Neural cell (in vitro differentiated cells): ENCODE measurements around the gene SERPINB12. TPM values are rescaled to one million over a fixed set of nuclear protein-coding genes. Genes with fewer than 3 reads are reported as not detected.

Source experiments
- H2AFZ ChIP-seq: fragments of 200-600, 300-800 bp; sonication (generic), shearing (Covaris generic); 2 replicates; pipeline ENCODE4 v1.6.0; 2014; ENCODE audit warnings: low read depth, mild to moderate bottlenecking, antibody characterized with exemption, low read length, moderate library complexity
- H3F3A ChIP-seq: fragments of 200-600 bp; shearing (Covaris generic); 2 replicates; pipeline ENCODE4 v1.6.1; 2016; ENCODE audit warnings: mild to moderate bottlenecking, moderate library complexity, mixed read lengths, antibody characterized with exemption, low read length; ENCODE audit not compliant: insufficient read depth, poor library complexity, severe bottlenecking
- H3K27ac ChIP-seq: fragments of 200-600, 300-800 bp; sonication (generic), shearing (Covaris generic); 2 replicates; pipeline ENCODE4 v1.5.1; 2014; ENCODE audit warnings: mild to moderate bottlenecking, low read length, moderate library complexity
- H3K27me3 ChIP-seq: fragments of 300-800, 200-600 bp; sonication (generic), shearing (Covaris generic); 2 replicates; pipeline ENCODE4 v1.6.0; 2014; ENCODE audit warnings: mild to moderate bottlenecking, low read depth, low read length, moderate library complexity; ENCODE audit not compliant: insufficient read depth
- H3K36me3 ChIP-seq: fragments of 300-800, 200-600 bp; sonication (generic), shearing (Covaris generic); 2 replicates; pipeline ENCODE4 v1.5.1; 2014; ENCODE audit warnings: mild to moderate bottlenecking, antibody characterized with exemption, low read length, moderate library complexity; ENCODE audit not compliant: insufficient read depth
- H3K4me2 ChIP-seq: fragments of 300-800, 200-600 bp; sonication (generic), shearing (Covaris generic); 2 replicates; pipeline ENCODE4 v1.6.0; 2014; ENCODE audit warnings: mild to moderate bottlenecking, low read length
- H3K4me3 ChIP-seq: fragments of 300-800, 200-600 bp; sonication (generic), shearing (Covaris generic); 2 replicates; pipeline ENCODE4 v1.5.1; 2014; ENCODE audit warnings: mild to moderate bottlenecking, low read length, moderate library complexity
- H3K79me2 ChIP-seq: fragments of 200-600 bp; shearing (Covaris generic); replicated peaks from 2 replicates; pipeline ENCODE4 v1.6.0; 2014; ENCODE audit warnings: mild to moderate bottlenecking, low read length, moderate library complexity; ENCODE audit not compliant: insufficient read depth
- H3K9ac ChIP-seq: fragments of 300-800, 200-600 bp; sonication (generic), shearing (Covaris generic); 2 replicates; pipeline ENCODE4 v1.6.1; 2016; ENCODE audit warnings: mild to moderate bottlenecking, low read length, mixed read lengths
- H3K9me2 ChIP-seq: fragments of 200-600 bp; shearing (Covaris generic); 2 replicates; pipeline ENCODE4 v1.6.1; 2016; ENCODE audit warnings: mild to moderate bottlenecking, low read length, mixed read lengths; ENCODE audit not compliant: insufficient read depth
- H3K9me3 ChIP-seq: fragments of 200-600, 300-800 bp; sonication (generic), shearing (Covaris generic); 2 replicates; pipeline ENCODE4 v1.6.1; 2016; ENCODE audit warnings: mild to moderate bottlenecking, mixed run types, low read length, moderate library complexity, mixed read lengths
- H4K20me1 ChIP-seq: fragments of 200-600 bp; shearing (Covaris generic); 2 replicates; pipeline ENCODE4 v1.6.1; 2016; ENCODE audit warnings: mild to moderate bottlenecking, mixed run types; ENCODE audit not compliant: insufficient read depth
- EP300 ChIP-seq: fragments of 450-650 bp; conservative IDR thresholded peaks from 2 replicates; pipeline ENCODE4 v1.6.1; 2014; ENCODE audit warnings: antibody characterized with exemption, mild to moderate bottlenecking, moderate library complexity; ENCODE audit not compliant: poor library complexity, severe bottlenecking
- EZH2 ChIP-seq: fragments of 200-600, 300-800 bp; shearing (Covaris generic), sonication (generic); IDR thresholded peaks from 2 replicates; pipeline ENCODE4 v1.6.1; 2014; ENCODE audit warnings: antibody characterized with exemption, low read length, borderline replicate concordance, mild to moderate bottlenecking; ENCODE audit not compliant: insufficient read depth, poor library complexity, severe bottlenecking
- MXI1 ChIP-seq: fragments of 450-650 bp; conservative IDR thresholded peaks from 2 replicates; pipeline ENCODE4 v1.6.1; 2014; ENCODE audit warnings: antibody characterized with exemption, mild to moderate bottlenecking; ENCODE audit not compliant: poor library complexity, severe bottlenecking
- POLR2AphosphoS5 ChIP-seq: IDR thresholded peaks from 2 replicates; pipeline ENCODE4 v1.6.1; 2012
- RAD21 ChIP-seq: fragments of 450-650 bp; conservative IDR thresholded peaks from 2 replicates; pipeline ENCODE4 v1.6.1; 2014; ENCODE audit warnings: antibody characterized with exemption, mild to moderate bottlenecking, moderate library complexity
- SMC3 ChIP-seq: fragments of 450-650 bp; conservative IDR thresholded peaks from 2 replicates; pipeline ENCODE4 v1.6.1; 2014; ENCODE audit warnings: antibody characterized with exemption, mild to moderate bottlenecking, moderate library complexity; ENCODE audit not compliant: poor library complexity
- TAF1 ChIP-seq: IDR thresholded peaks from 2 replicates; pipeline ENCODE4 v1.6.1; 2012; ENCODE audit warnings: low read depth
- polyA plus RNA-seq: library from polyadenylated mRNA; depleted of rRNA; stranded (reverse); fragments of >200 nt; gene quantifications from 2 replicates; pipeline ENCODE4 v1.2.3, GENCODE V29; 2014
- TF ChIP-seq, protein P1 (sequence below): fragments of 450-650 bp; IDR thresholded peaks from 2 replicates; pipeline ENCODE4 v1.5.1; 2014; ENCODE audit warnings: antibody characterized with exemption, mild to moderate bottlenecking, moderate library complexity; ENCODE audit not compliant: poor library complexity, severe bottlenecking
- TF ChIP-seq, protein P2 (sequence below): IDR thresholded peaks from 2 replicates; pipeline ENCODE4 v1.6.1; 2012; ENCODE audit warnings: borderline replicate concordance

Gene SERPINB12
- polyA plus RNA-seq, 1 donor from 2014 or later = not detected

DNA sequence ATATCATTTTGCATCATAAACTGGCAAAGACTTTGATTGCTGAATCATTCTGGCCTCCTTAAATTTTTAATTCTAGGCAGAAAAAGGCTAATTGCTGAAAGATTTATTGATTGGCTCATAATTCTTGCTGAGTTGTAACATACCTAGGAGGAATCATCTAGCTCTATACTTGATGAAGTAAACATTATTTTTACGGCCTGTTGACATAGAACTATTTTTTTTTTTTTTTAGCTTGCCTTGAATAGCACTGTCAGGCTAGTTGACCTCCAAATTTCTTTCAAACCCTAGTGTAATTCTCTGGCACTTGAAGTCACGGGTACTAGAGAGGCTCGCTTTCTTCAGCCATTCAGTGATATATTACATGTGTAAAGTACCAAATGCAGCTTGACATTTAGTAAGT lies 2.8 kb downstream of the SERPINB12 start:
- Histone ChIP-seq H3F3A (no peaks in the 10 kb centered on the region), H3K27ac (no peak overlapping the region), H3K9me3 (no peaks in the 10 kb centered on the region), H3K9ac (no peak overlapping the region), H3K4me3 (no peak overlapping the region), H3K27me3 (no peaks in the 10 kb centered on the region), H3K36me3 (no peaks in the 10 kb centered on the region), H4K20me1 (no peaks in the 10 kb centered on the region), H3K9me2 (no peaks in the 10 kb centered on the region), H3K4me2 (no peak overlapping the region), H3K79me2 (no peaks in the 10 kb centered on the region), H2AFZ (no peak overlapping the region)
- no peak for TF ChIP-seq SMC3
- no peak for TF ChIP-seq EP300
- no peak for TF ChIP-seq MXI1
- TF ChIP-seq, protein P1, sequence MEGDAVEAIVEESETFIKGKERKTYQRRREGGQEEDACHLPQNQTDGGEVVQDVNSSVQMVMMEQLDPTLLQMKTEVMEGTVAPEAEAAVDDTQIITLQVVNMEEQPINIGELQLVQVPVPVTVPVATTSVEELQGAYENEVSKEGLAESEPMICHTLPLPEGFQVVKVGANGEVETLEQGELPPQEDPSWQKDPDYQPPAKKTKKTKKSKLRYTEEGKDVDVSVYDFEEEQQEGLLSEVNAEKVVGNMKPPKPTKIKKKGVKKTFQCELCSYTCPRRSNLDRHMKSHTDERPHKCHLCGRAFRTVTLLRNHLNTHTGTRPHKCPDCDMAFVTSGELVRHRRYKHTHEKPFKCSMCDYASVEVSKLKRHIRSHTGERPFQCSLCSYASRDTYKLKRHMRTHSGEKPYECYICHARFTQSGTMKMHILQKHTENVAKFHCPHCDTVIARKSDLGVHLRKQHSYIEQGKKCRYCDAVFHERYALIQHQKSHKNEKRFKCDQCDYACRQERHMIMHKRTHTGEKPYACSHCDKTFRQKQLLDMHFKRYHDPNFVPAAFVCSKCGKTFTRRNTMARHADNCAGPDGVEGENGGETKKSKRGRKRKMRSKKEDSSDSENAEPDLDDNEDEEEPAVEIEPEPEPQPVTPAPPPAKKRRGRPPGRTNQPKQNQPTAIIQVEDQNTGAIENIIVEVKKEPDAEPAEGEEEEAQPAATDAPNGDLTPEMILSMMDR = no peak
- no peak for TF ChIP-seq EZH2
- no peak for TF ChIP-seq RAD21
- TF ChIP-seq, protein P2, sequence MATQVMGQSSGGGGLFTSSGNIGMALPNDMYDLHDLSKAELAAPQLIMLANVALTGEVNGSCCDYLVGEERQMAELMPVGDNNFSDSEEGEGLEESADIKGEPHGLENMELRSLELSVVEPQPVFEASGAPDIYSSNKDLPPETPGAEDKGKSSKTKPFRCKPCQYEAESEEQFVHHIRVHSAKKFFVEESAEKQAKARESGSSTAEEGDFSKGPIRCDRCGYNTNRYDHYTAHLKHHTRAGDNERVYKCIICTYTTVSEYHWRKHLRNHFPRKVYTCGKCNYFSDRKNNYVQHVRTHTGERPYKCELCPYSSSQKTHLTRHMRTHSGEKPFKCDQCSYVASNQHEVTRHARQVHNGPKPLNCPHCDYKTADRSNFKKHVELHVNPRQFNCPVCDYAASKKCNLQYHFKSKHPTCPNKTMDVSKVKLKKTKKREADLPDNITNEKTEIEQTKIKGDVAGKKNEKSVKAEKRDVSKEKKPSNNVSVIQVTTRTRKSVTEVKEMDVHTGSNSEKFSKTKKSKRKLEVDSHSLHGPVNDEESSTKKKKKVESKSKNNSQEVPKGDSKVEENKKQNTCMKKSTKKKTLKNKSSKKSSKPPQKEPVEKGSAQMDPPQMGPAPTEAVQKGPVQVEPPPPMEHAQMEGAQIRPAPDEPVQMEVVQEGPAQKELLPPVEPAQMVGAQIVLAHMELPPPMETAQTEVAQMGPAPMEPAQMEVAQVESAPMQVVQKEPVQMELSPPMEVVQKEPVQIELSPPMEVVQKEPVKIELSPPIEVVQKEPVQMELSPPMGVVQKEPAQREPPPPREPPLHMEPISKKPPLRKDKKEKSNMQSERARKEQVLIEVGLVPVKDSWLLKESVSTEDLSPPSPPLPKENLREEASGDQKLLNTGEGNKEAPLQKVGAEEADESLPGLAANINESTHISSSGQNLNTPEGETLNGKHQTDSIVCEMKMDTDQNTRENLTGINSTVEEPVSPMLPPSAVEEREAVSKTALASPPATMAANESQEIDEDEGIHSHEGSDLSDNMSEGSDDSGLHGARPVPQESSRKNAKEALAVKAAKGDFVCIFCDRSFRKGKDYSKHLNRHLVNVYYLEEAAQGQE = no peak
- TF ChIP-seq TAF1 = no peak
- TF ChIP-seq POLR2AphosphoS5 = no peak

DNA sequence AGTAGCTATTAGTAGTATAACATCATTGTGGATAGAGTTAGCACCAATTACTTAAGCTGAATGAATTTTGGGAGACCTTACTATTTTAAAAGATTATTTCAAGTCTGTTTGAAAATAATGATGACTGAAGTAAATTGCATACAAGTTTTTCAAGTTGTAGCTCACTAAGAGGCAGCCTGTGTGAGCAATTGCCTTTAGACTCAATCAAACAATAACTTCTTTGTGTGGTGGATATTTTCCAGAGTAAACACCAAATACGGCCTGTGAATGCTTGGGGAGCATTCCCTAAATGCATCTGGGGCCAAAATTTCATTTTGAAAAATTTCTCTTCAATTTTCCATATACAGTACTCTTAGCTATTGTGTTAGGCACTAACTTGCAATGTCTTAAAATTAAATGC lies 7.9 kb downstream of the SERPINB12 start:
- Histone ChIP-seq H3K27ac (no peak overlapping the region), H3K9ac (no peak overlapping the region), H3K4me2 (no peak overlapping the region), H3K79me2 (no peaks in the 10 kb centered on the region), H3K9me3 (no peaks in the 10 kb centered on the region), H4K20me1 (no peaks in the 10 kb centered on the region), H3F3A (no peaks in the 10 kb centered on the region), H3K27me3 (no peaks in the 10 kb centered on the region), H2AFZ (no peak overlapping the region), H3K9me2 (no peaks in the 10 kb centered on the region), H3K36me3 (no peaks in the 10 kb centered on the region), H3K4me3 (no peak overlapping the region)
- TF ChIP-seq, protein P1 = no peak
- no peak for TF ChIP-seq SMC3
- no peak for TF ChIP-seq RAD21
- no peak for TF ChIP-seq EZH2
- TF ChIP-seq, protein P2 = no peak
- no peak for TF ChIP-seq EP300
- no peak for TF ChIP-seq TAF1
- no peak for TF ChIP-seq POLR2AphosphoS5
